A549 (cell line): ENCODE measurements around the gene SLC22A8. TPM values are rescaled to one million over a fixed set of nuclear protein-coding genes. Genes with fewer than 3 reads are reported as not detected.

Experiments used
- ATAC-seq, 2 experiments: fragments of 200-7000 bp in 1 of 2; fragments of >200 bp in 1 of 2; cut with Nextera tagmentation in 1 of 2; cut with Tn5 transposase in 1 of 2; 3 replicates each; pipeline versions ENCODE4 v1.8.0 to v1.9.1; 2018 to 2020; ENCODE audit warnings: mild to moderate bottlenecking in 1 of 2, moderate library complexity in 1 of 2
- CTCF ChIA-PET: fragments of 300-600 bp; sonication (Branson Sonifier 250); formaldehyde crosslinking; extraction: SDS; loops from one replicate; lab custom pipeline; 2021; ENCODE audit warnings: antibody characterized with exemption, inconsistent platforms; lab: Yijun Ruan, JAX
- POLR2A ChIA-PET: fragments of 350-600 bp; formaldehyde crosslinking; extraction: SDS; loops from one replicate; lab custom pipeline; 2021; ENCODE audit warnings: antibody characterized with exemption, inconsistent platforms; lab: Yijun Ruan, JAX
- DNase-seq, 2 experiments: peaks; one replicate each; pipeline versions ENCODE4 v3.0.0 to v3.0.0-alpha.2; 2011 to 2016; ENCODE audit warnings: low read depth in 1 of 2, low spot score in 1 of 2
- FAIRE-seq: peaks from 2 replicates; lab custom pipeline; 2011; peaks lifted over from hg19 to GRCh38; lab: Jason Lieb, UNC
- H3K27ac ChIP-seq, 2 experiments: fragments of >200 bp; sonication (Bioruptor Twin); formaldehyde crosslinking; 3 replicates each; pipeline ENCODE4 v1.5.1; 2016 to 2017
- H3K4me1 ChIP-seq: fragments of >200 bp; sonication (Bioruptor Twin); formaldehyde crosslinking; 3 replicates; pipeline ENCODE4 v1.6.1; 2016
- H3K4me2 ChIP-seq: fragments of >200 bp; sonication (Bioruptor Twin); formaldehyde crosslinking; 3 replicates; pipeline ENCODE4 v1.6.1; 2016
- H3K4me3 ChIP-seq: fragments of >200 bp; sonication (Bioruptor Twin); formaldehyde crosslinking; 3 replicates; pipeline ENCODE4 v1.5.1; 2016
- H3K9me3 ChIP-seq: fragments of >200 bp; sonication (Bioruptor Twin); formaldehyde crosslinking; 3 replicates; pipeline ENCODE4 v1.6.1; 2016
- CBX8 ChIP-seq: fragments of 200-600 bp; sonication (generic); IDR thresholded peaks from 2 replicates; pipeline ENCODE4 v1.6.1; 2016
- CHD2 ChIP-seq: fragments of 150-350 bp; IDR thresholded peaks from 2 replicates; pipeline ENCODE4 v1.6.1; 2014; ENCODE audit warnings: low read length; ENCODE audit not compliant: partially characterized antibody
- FOSB ChIP-seq: fragments of 250-450 bp; sonication (Bioruptor Pico); IDR thresholded peaks from 2 replicates; pipeline ENCODE4 v1.5.0; 2020; ENCODE audit warnings: mild to moderate bottlenecking, moderate library complexity
- FOSL2 ChIP-seq, 2 experiments: fragments of 450-650 bp in 1 of 2; fragments of >200 bp in 1 of 2; sonication (Bioruptor Twin) in 1 of 2; formaldehyde crosslinking; IDR thresholded peaks; 2 replicates each; pipeline versions ENCODE4 v1.5.0 to v1.6.1; 2016 to 2020; ENCODE audit warnings: mild to moderate bottlenecking in 1 of 2, moderate library complexity in 1 of 2
- FOXS1 ChIP-seq: fragments of 250-450 bp; sonication (Bioruptor Pico); IDR thresholded peaks from 2 replicates; pipeline ENCODE4 v1.5.0; 2020; ENCODE audit warnings: mild to moderate bottlenecking, moderate library complexity
- HDAC2 ChIP-seq: fragments of 200-600 bp; sonication (generic); IDR thresholded peaks from 2 replicates; pipeline ENCODE4 v1.6.1; 2016
- HOXB13 ChIP-seq: fragments of 250-450 bp; sonication (Bioruptor Pico); IDR thresholded peaks from 2 replicates; pipeline ENCODE4 v1.5.0; 2020; ENCODE audit warnings: low read depth, mild to moderate bottlenecking, moderate library complexity
- HOXB5 ChIP-seq: fragments of 250-450 bp; sonication (Bioruptor Pico); IDR thresholded peaks from 2 replicates; pipeline ENCODE4 v1.5.0; 2020; ENCODE audit warnings: mild to moderate bottlenecking, moderate library complexity
- JUN ChIP-seq, 2 experiments: fragments of >200 bp; sonication (Bioruptor Twin); formaldehyde crosslinking; IDR thresholded peaks; 2 replicates in 1 of 2; 3 replicates in 1 of 2; pipeline ENCODE4 v1.6.1; 2016 to 2017
- KDM5A ChIP-seq: fragments of 200-600 bp; sonication (generic); IDR thresholded peaks from 2 replicates; pipeline ENCODE4 v1.6.1; 2016; ENCODE audit warnings: antibody characterized with exemption, mild to moderate bottlenecking
- MAFK ChIP-seq: fragments of 450-650 bp; IDR thresholded peaks from 2 replicates; pipeline ENCODE4 v1.6.1; 2014; ENCODE audit not compliant: partially characterized antibody
- MAZ ChIP-seq: fragments of 150-350 bp; IDR thresholded peaks from 2 replicates; pipeline ENCODE4 v1.6.1; 2014; ENCODE audit warnings: antibody characterized with exemption, low read depth, low read length, borderline replicate concordance
- MYC ChIP-seq: IDR thresholded peaks from 2 replicates; pipeline ENCODE4 v1.6.1; 2012; ENCODE audit warnings: mild to moderate bottlenecking, inconsistent platforms, low read length, improper control_type of control experiment, borderline replicate concordance
- POLR2A ChIP-seq: IDR thresholded peaks from 2 replicates; pipeline ENCODE4 v1.6.1; 2012; ENCODE audit warnings: mild to moderate bottlenecking, low read length
- RFX5 ChIP-seq: fragments of 450-650 bp; IDR thresholded peaks from 2 replicates; pipeline ENCODE4 v1.7.1; 2014; ENCODE audit warnings: antibody characterized with exemption, mild to moderate bottlenecking, moderate library complexity
- RNF2 ChIP-seq: fragments of 200-600 bp; sonication (generic); IDR thresholded peaks from 2 replicates; pipeline ENCODE4 v1.6.1; 2016; ENCODE audit warnings: low read depth, mild to moderate bottlenecking, antibody characterized with exemption, moderate library complexity, borderline replicate concordance
- SMC3 ChIP-seq: fragments of >200 bp; sonication (Bioruptor Twin); formaldehyde crosslinking; IDR thresholded peaks from 3 replicates; pipeline ENCODE4 v1.6.1; 2018; ENCODE audit warnings: inconsistent platforms
- TFCP2L1 ChIP-seq: fragments of 250-450 bp; sonication (Bioruptor Pico); IDR thresholded peaks from 2 replicates; pipeline ENCODE4 v1.5.0; 2021; ENCODE audit warnings: mild to moderate bottlenecking
- ZC3H11A ChIP-seq: fragments of 450-650 bp; IDR thresholded peaks from 2 replicates; pipeline ENCODE4 v1.6.1; 2014; ENCODE audit warnings: antibody characterized with exemption, mild to moderate bottlenecking
- ZFP36 ChIP-seq: fragments of 450-650 bp; IDR thresholded peaks from 2 replicates; pipeline ENCODE4 v1.6.1; 2014; ENCODE audit warnings: borderline replicate concordance; ENCODE audit not compliant: partially characterized antibody
- ZSCAN20 ChIP-seq: fragments of 250-450 bp; sonication (Bioruptor Pico); IDR thresholded peaks from 2 replicates; pipeline ENCODE4 v1.8.0; 2022; ENCODE audit warnings: mild to moderate bottlenecking, moderate library complexity
- WGBS: methylation state at CpG from one replicate; pipeline ENCODE4 v1.1.6; 2017; ENCODE audit errors: missing lambda C conversion rate; 5-methylcytosine and 5-hydroxymethylcytosine counted together
- polyA plus RNA-seq, 4 experiments: library from polyadenylated mRNA; depleted of rRNA in 3 of 4; stranded (reverse); fragments of >200 nt; fragmentation: RNase III in 1 of 4; extraction: RNeasy Plus Mini Kit Qiagen cat#74134 plus additional on column Dnase treatment in 1 of 4; gene quantifications; 2 replicates in 3 of 4; 3 replicates in 1 of 4; pipeline ENCODE4 v1.2.3, GENCODE V29; 2011 to 2017
- TF ChIP-seq, protein P1 (sequence below): fragments of 250-450 bp; sonication (Bioruptor Pico); IDR thresholded peaks from 2 replicates; pipeline ENCODE4 v1.5.0; 2021; ENCODE audit warnings: mild to moderate bottlenecking, moderate library complexity, borderline replicate concordance
- TF ChIP-seq, protein P2 (sequence below): fragments of 150-350 bp; IDR thresholded peaks from 2 replicates; pipeline ENCODE4 v1.6.1; 2014; ENCODE audit warnings: low read depth, mild to moderate bottlenecking, low read length
- TF ChIP-seq, protein P3 (sequence below): fragments of 450-650 bp; IDR thresholded peaks from 2 replicates; pipeline ENCODE4 v1.6.1; 2014; ENCODE audit warnings: antibody characterized with exemption
- TF ChIP-seq, protein P4 (sequence below): fragments of 200-600 bp; sonication (generic); IDR thresholded peaks from 2 replicates; pipeline ENCODE4 v1.6.1; 2016; ENCODE audit warnings: antibody characterized with exemption, mild to moderate bottlenecking, moderate library complexity
- TF ChIP-seq, protein P5 (sequence below): IDR thresholded peaks from 2 replicates; pipeline ENCODE4 v1.6.1; 2012

Gene SLC22A8
- polyA plus RNA-seq, 2 of the 4 experiments (the other 2 are of a cell fraction) = not detected

DNA sequence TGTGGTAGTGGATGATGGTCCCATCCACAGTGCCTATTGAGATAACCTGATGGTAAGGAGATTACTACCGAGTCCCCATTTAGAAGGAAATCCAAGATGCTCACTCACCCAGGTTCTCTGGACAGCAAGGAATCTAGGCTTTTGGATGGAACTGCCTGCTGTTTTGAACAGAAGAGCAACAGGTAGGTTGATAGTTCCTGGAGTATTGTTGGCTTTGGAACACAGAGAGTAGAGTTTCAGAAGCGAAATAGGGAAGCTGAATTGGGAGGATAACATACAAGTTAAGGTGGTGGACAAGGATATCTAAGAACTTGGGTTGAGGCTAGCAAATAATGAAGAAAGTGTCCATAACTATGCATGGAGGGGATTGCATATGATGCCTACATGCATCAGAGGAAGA, 58.5 kb downstream of the SLC22A8 start:
- CTCF ChIA-PET = interaction anchor here (1.6 kb wide), 1 partner anchor 17 kb away, joined by 3 read pairs; no protein-coding TSS in a partner anchor
- ATAC-seq = no peak
- Histone ChIP-seq H3K4me3 (no peak overlapping the region), H3K4me2 (no peak overlapping the region), H3K4me1 (no peaks in the 10 kb centered on the region), H3K9me3 (no peaks in the 10 kb centered on the region), H3K27ac (no peak overlapping the region)
- TF ChIP-seq ZFP36 (no peak), RFX5 (no peak), MAFK (no peak), HDAC2 (no peak), CBX8 (no peak), POLR2A (no peak), MAZ (no peak), CHD2 (no peak), FOSB (CRISPR knock-in tag) (no peak), JUN (IDR thresholded peaks at IDR 0.05) (no peak), MYC (no peak), HOXB5 (CRISPR knock-in tag) (no peak), FOSL2 (IDR thresholded peaks at IDR 0.05) (no peak), FOSL2 (CRISPR knock-in tag; IDR thresholded peaks at IDR 0.05) (no peak), SMC3 (no peak), FOXS1 (CRISPR knock-in tag) (no peak), HOXB13 (CRISPR knock-in tag) (no peak), KDM5A (no peak), ZC3H11A (no peak)
- TF ChIP-seq, protein P1, sequence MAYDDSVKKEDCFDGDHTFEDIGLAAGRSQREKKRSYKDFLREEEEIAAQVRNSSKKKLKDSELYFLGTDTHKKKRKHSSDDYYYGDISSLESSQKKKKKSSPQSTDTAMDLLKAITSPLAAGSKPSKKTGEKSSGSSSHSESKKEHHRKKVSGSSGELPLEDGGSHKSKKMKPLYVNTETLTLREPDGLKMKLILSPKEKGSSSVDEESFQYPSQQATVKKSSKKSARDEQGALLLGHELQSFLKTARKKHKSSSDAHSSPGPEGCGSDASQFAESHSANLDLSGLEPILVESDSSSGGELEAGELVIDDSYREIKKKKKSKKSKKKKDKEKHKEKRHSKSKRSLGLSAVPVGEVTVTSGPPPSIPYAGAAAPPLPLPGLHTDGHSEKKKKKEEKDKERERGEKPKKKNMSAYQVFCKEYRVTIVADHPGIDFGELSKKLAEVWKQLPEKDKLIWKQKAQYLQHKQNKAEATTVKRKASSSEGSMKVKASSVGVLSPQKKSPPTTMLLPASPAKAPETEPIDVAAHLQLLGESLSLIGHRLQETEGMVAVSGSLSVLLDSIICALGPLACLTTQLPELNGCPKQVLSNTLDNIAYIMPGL (CRISPR knock-in tag) = no peak
- TF ChIP-seq, protein P2, sequence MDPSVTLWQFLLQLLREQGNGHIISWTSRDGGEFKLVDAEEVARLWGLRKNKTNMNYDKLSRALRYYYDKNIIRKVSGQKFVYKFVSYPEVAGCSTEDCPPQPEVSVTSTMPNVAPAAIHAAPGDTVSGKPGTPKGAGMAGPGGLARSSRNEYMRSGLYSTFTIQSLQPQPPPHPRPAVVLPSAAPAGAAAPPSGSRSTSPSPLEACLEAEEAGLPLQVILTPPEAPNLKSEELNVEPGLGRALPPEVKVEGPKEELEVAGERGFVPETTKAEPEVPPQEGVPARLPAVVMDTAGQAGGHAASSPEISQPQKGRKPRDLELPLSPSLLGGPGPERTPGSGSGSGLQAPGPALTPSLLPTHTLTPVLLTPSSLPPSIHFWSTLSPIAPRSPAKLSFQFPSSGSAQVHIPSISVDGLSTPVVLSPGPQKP = no peak
- FAIRE-seq = no peak
- POLR2A ChIA-PET = no interaction called here
- DNase-seq = no peak
- WGBS = 50% methylated on average over 2 of the region's 2 CpGs

DNA sequence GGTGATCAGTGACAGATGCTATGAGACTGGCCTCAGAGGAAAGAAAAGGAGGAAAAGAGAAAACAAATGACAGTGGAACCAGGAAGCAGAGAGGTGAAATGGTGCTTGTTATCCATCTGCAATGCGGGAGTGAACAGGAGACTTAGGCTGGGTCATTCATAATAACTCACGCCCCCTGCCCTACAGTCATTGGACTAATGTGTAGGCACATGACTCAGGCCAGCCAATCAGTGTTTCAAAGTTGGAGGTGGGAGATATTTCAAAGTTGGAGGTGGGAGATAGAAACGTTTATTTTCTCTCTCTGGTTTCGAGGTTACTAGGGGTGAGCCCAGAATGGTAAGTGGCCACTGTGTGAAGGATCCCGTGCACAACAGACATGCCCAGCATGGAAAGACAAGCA, 61.2 kb downstream of the SLC22A8 start:
- no peak for TF ChIP-seq MYC
- no peak for TF ChIP-seq SMC3
- TF ChIP-seq, protein P3, sequence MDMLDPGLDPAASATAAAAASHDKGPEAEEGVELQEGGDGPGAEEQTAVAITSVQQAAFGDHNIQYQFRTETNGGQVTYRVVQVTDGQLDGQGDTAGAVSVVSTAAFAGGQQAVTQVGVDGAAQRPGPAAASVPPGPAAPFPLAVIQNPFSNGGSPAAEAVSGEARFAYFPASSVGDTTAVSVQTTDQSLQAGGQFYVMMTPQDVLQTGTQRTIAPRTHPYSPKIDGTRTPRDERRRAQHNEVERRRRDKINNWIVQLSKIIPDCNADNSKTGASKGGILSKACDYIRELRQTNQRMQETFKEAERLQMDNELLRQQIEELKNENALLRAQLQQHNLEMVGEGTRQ = 0 out of 2 replicates have a peak, but pooled peaks have one; percentile 11
- peak; percentile 47 to 49; a peak in 4 of 6 replicates for ATAC-seq
- ChIA-PET CTCF (interaction anchor here (1.4 kb wide), 1 partner anchor 21 kb away, joined by 3 read pairs; no protein-coding TSS in a partner anchor), POLR2A (no interaction called here)
- Histone ChIP-seq H3K4me1 (no peaks in the 10 kb centered on the region), H3K4me2 (no peak overlapping the region), H3K4me3 (no peak overlapping the region), H3K27ac (no peak overlapping the region), H3K9me3 (no peaks in the 10 kb centered on the region)
- no peak for DNase-seq
- 50% methylated on average over 5 of the region's 5 CpGs for WGBS
- no peak for FAIRE-seq

GRCh38 chr11:62953811-62954210, 61.8 kb downstream of the SLC22A8 start:
- Histone ChIP-seq H3K9me3 (no peaks in the 10 kb centered on the region), H3K4me1 (no peaks in the 10 kb centered on the region), H3K4me3 (no peak overlapping the region), H3K4me2 (no peak overlapping the region), H3K27ac (no peak overlapping the region)
- no peak for ATAC-seq
- POLR2A ChIA-PET = no interaction called here
- FAIRE-seq = no peak
- CTCF ChIA-PET = no interaction called here
- WGBS = 37% methylated on average over 4 of the region's 4 CpGs
- no peak for DNase-seq
- TF ChIP-seq JUN (IDR thresholded peaks at IDR 0.05) (no peak), HOXB13 (CRISPR knock-in tag) (no peak), ZSCAN20 (no peak), TFCP2L1 (CRISPR knock-in tag) (no peak), RNF2 (no peak), MYC (no peak)
- TF ChIP-seq, protein P4, sequence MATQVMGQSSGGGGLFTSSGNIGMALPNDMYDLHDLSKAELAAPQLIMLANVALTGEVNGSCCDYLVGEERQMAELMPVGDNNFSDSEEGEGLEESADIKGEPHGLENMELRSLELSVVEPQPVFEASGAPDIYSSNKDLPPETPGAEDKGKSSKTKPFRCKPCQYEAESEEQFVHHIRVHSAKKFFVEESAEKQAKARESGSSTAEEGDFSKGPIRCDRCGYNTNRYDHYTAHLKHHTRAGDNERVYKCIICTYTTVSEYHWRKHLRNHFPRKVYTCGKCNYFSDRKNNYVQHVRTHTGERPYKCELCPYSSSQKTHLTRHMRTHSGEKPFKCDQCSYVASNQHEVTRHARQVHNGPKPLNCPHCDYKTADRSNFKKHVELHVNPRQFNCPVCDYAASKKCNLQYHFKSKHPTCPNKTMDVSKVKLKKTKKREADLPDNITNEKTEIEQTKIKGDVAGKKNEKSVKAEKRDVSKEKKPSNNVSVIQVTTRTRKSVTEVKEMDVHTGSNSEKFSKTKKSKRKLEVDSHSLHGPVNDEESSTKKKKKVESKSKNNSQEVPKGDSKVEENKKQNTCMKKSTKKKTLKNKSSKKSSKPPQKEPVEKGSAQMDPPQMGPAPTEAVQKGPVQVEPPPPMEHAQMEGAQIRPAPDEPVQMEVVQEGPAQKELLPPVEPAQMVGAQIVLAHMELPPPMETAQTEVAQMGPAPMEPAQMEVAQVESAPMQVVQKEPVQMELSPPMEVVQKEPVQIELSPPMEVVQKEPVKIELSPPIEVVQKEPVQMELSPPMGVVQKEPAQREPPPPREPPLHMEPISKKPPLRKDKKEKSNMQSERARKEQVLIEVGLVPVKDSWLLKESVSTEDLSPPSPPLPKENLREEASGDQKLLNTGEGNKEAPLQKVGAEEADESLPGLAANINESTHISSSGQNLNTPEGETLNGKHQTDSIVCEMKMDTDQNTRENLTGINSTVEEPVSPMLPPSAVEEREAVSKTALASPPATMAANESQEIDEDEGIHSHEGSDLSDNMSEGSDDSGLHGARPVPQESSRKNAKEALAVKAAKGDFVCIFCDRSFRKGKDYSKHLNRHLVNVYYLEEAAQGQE = no peak
- TF ChIP-seq, protein P5, sequence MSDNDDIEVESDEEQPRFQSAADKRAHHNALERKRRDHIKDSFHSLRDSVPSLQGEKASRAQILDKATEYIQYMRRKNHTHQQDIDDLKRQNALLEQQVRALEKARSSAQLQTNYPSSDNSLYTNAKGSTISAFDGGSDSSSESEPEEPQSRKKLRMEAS = no peak
- TF ChIP-seq, protein P1 (CRISPR knock-in tag) = no peak
